PFSK-1 (cell line): ENCODE data around the gene FAM177A1.

Experiments used
- FOXP2 ChIP-seq: optimal IDR thresholded peaks from 2 replicates; pipeline ENCODE3; 2011; ENCODE audit warnings: borderline replicate concordance, control low read depth, inconsistent platforms; ENCODE audit not compliant: insufficient read depth; ENCODE audit errors: extremely low read length, extremely low read depth
- POLR2AphosphoS5 ChIP-seq: IDR thresholded peaks from 2 replicates; pipeline ENCODE4 v1.6.1; 2012; ENCODE audit warnings: low read depth, mild to moderate bottlenecking, control low read depth, low read length, moderate library complexity
- REST ChIP-seq, 2 experiments: IDR thresholded peaks; 2 replicates each; pipeline versions ENCODE4 v1.6.1 to v1.8.0; 2011 to 2012; ENCODE audit warnings: low read depth in 2 of 2, low read length in 2 of 2, control low read depth in 1 of 2, inconsistent platforms in 1 of 2, mild to moderate bottlenecking in 1 of 2, moderate library complexity in 1 of 2; ENCODE audit not compliant: insufficient read depth in 1 of 2
- SIN3A ChIP-seq: IDR thresholded peaks from 2 replicates; pipeline ENCODE4 v1.6.1; 2012; ENCODE audit warnings: mild to moderate bottlenecking, low read length, moderate library complexity, borderline replicate concordance; ENCODE audit not compliant: insufficient read depth
- TAF1 ChIP-seq: IDR thresholded peaks from 2 replicates; pipeline ENCODE4 v1.6.1; 2012; ENCODE audit warnings: low read length, control low read depth, borderline replicate concordance; ENCODE audit not compliant: insufficient read depth

- TF ChIP-seq REST (IDR thresholded peaks at IDR 0.05; ENCODE audit: insufficient read depth in 1 of 2, low read depth in 2 of 2, low read length in 2 of 2) (no peak), TAF1 (no peak), POLR2AphosphoS5 (no peak), SIN3A (no peak), FOXP2 (no peak)
Measured at GRCh38 chr14:35044939-35045797, 904 bp upstream of the FAM177A1 start.
